Smooth muscle cell (in vitro differentiated cells): ENCODE data around the gene THUMPD1. TPM values are rescaled to one million over a fixed set of nuclear protein-coding genes. Genes with fewer than 3 reads are reported as not detected.

Experiments used
- DNase-seq: peaks from one replicate; lab custom pipeline; 2025; ENCODE audit not compliant: unreplicated experiment; lab: John Stamatoyannopoulos, UW
- H2AFZ ChIP-seq: fragments of 200-600 bp; sonication (generic); 2 replicates; pipeline ENCODE4 v1.6.0; 2016; ENCODE audit warnings: antibody characterized with exemption, low read depth, mild to moderate bottlenecking
- H3F3A ChIP-seq: fragments of 200-600 bp; sonication (generic); 2 replicates; pipeline ENCODE4 v1.6.0; 2017; ENCODE audit warnings: antibody characterized with exemption, low read depth
- H3K27ac ChIP-seq: fragments of 200-600 bp; sonication (generic); 2 replicates; pipeline ENCODE4 v1.5.1; 2016; ENCODE audit warnings: low read depth, mild to moderate bottlenecking
- H3K27me3 ChIP-seq: fragments of 200-600 bp; sonication (generic); 2 replicates; pipeline ENCODE4 v1.6.1; 2016; ENCODE audit warnings: low read depth, mild to moderate bottlenecking
- H3K36me3 ChIP-seq: fragments of 200-600 bp; sonication (generic); 2 replicates; pipeline ENCODE4 v1.5.1; 2016; ENCODE audit warnings: low read depth
- H3K4me1 ChIP-seq: fragments of 200-600 bp; sonication (generic); 2 replicates; pipeline ENCODE4 v1.5.1; 2016; ENCODE audit warnings: low read depth
- H3K4me2 ChIP-seq: fragments of 200-600 bp; sonication (generic); 2 replicates; pipeline ENCODE4 v1.6.0; 2016; ENCODE audit warnings: mild to moderate bottlenecking
- H3K4me3 ChIP-seq: fragments of 200-600 bp; sonication (generic); 2 replicates; pipeline ENCODE4 v1.5.1; 2016; ENCODE audit warnings: mild to moderate bottlenecking
- H3K79me2 ChIP-seq: fragments of 200-600 bp; sonication (generic); 2 replicates; pipeline ENCODE4 v1.6.0; 2016; ENCODE audit warnings: low read depth, mild to moderate bottlenecking
- H3K9ac ChIP-seq: fragments of 200-600 bp; sonication (generic); 2 replicates; pipeline ENCODE4 v1.6.0; 2016; ENCODE audit warnings: low read depth
- H3K9me3 ChIP-seq: fragments of 200-600 bp; sonication (generic); replicated peaks from 2 replicates; pipeline ENCODE4 v1.5.1; 2016; ENCODE audit warnings: low read depth
- H4K20me1 ChIP-seq: fragments of 200-600 bp; sonication (generic); 2 replicates; pipeline ENCODE4 v1.6.0; 2016; ENCODE audit warnings: low read depth
- CTCF ChIP-seq: fragments of 200-600 bp; sonication (generic); IDR thresholded peaks from 2 replicates; pipeline ENCODE4 v1.5.1; 2017; ENCODE audit warnings: borderline replicate concordance, mild to moderate bottlenecking, antibody characterized with exemption; ENCODE audit not compliant: insufficient read depth, poor library complexity, severe bottlenecking
- WGBS: methylation state at CpG from one replicate; pipeline ENCODE4 v1.1.7; 2016; ENCODE audit warnings: low lambda C conversion rate; 5-methylcytosine and 5-hydroxymethylcytosine counted together
- polyA plus RNA-seq: library from polyadenylated mRNA; unstranded; fragments of >200 nt; fragmentation: Nextera tagmentation; extraction: Ambion mirVana; gene quantifications from 2 replicates; pipeline ENCODE4 v1.2.1, GENCODE V29; 2016
- total RNA-seq: library from RNA; depleted of rRNA; stranded (reverse); fragments of >200 nt; gene quantifications from 2 replicates; pipeline ENCODE4 v1.2.3, GENCODE V29; 2014

The THUMPD1 gene
- total and polyA plus RNA-seq, 2 experiments from 2014 or later, result 30.8 to 62.5 TPM

GRCh38 chr16:20750558-20750957 is 8.9 kb upstream of the THUMPD1 start:
- Histone ChIP-seq H3K9ac (no peak overlapping the region), H2AFZ (no peak overlapping the region), H3F3A (no peaks in the 10 kb centered on the region), H3K79me2 (no peaks in the 10 kb centered on the region), H3K4me2 (no peak overlapping the region), H3K27me3 (peaks cover 11% of the 10 kb centered on the region), H3K4me3 (no peak overlapping the region), H3K27ac (no peak overlapping the region), H4K20me1 (no peaks in the 10 kb centered on the region), H3K4me1 (no peaks in the 10 kb centered on the region), H3K36me3 (no peaks in the 10 kb centered on the region), H3K9me3 (no peaks in the 10 kb centered on the region)
- no peak for DNase-seq
- no peak for TF ChIP-seq CTCF
- WGBS, result 92% methylated on average over 1 of the region's 1 CpG

GRCh38 chr16:20749474-20749873 is 7.9 kb upstream of the THUMPD1 start:
- Histone ChIP-seq H3K9me3 (no peaks in the 10 kb centered on the region), H3K27me3 (peaks cover 11% of the 10 kb centered on the region), H3K79me2 (no peaks in the 10 kb centered on the region), H3F3A (no peaks in the 10 kb centered on the region), H2AFZ (no peak overlapping the region), H4K20me1 (no peaks in the 10 kb centered on the region), H3K4me3 (no peak overlapping the region), H3K36me3 (no peaks in the 10 kb centered on the region), H3K4me2 (no peak overlapping the region), H3K9ac (no peak overlapping the region), H3K4me1 (no peaks in the 10 kb centered on the region), H3K27ac (no peak overlapping the region)
- WGBS, result 87% methylated on average over 1 of the region's 1 CpG
- no peak for TF ChIP-seq CTCF
- no peak for DNase-seq

GRCh38 chr16:20747030-20747816 is 5.6 kb upstream of the THUMPD1 start:
- Histone ChIP-seq H3K27ac (no peak overlapping the region), H3K36me3 (no peaks in the 10 kb centered on the region), H2AFZ (no peak overlapping the region), H3K79me2 (no peaks in the 10 kb centered on the region), H3K4me3 (no peak overlapping the region), H3K4me2 (no peak overlapping the region), H3K4me1 (no peaks in the 10 kb centered on the region), H3K9ac (no peak overlapping the region), H4K20me1 (no peaks in the 10 kb centered on the region), H3F3A (no peaks in the 10 kb centered on the region), H3K9me3 (no peaks in the 10 kb centered on the region), H3K27me3 (peaks cover 5% of the 10 kb centered on the region)
- no peak for TF ChIP-seq CTCF
- DNase-seq, result no peak
- WGBS, result 74% methylated on average over 4 of the region's 4 CpGs

- DNase-seq, result no peak
- Histone ChIP-seq H4K20me1 (no peaks in the 10 kb centered on the region), H2AFZ (no peak overlapping the region), H3K9ac (no peak overlapping the region), H3K4me1 (no peaks in the 10 kb centered on the region), H3K36me3 (no peaks in the 10 kb centered on the region), H3K27ac (no peak overlapping the region), H3F3A (no peaks in the 10 kb centered on the region), H3K4me2 (no peak overlapping the region), H3K9me3 (no peaks in the 10 kb centered on the region), H3K27me3 (peaks cover under 1% of the 10 kb centered on the region), H3K79me2 (no peaks in the 10 kb centered on the region), H3K4me3 (no peak overlapping the region)
- 92% methylated on average over 3 of the region's 3 CpGs for WGBS
- TF ChIP-seq CTCF, result no peak
These were observed 4.8 kb upstream of the THUMPD1 start for GRCh38 chr16:20746461-20746860.
